ENCODE results near the gene CELF5.
"Not testable (repeated sequence)": the region's sequence is repeated elsewhere in the genome, so short reads cannot be mapped to it uniquely, and the experiment has no call there.

CELF5 gene

GRCh38 chr19:3186160-3186688 is 38.2 kb upstream of the CELF5 start:
- in situ Hi-C loops (cut with HindIII; ENCODE audit: low pct_unique_long_range_greater_than_20kb, low sequenced_read_pairs): no loop called here
- no peak for TF ChIP-seq JUND (IDR thresholded peaks at IDR 0.05; ENCODE audit: low read depth)
- no peak for DNase-seq (ENCODE audit: low read depth in 1 of 2, low spot score in 1 of 2)

- in situ Hi-C loops (cut with HindIII; ENCODE audit: low pct_unique_long_range_greater_than_20kb, low sequenced_read_pairs): no loop called here
- DNase-seq (ENCODE audit: low read depth in 1 of 2, low spot score in 1 of 2): no peak
- no peak for TF ChIP-seq JUND (IDR thresholded peaks at IDR 0.05; ENCODE audit: low read depth)
Measured at GRCh38 chr19:3186891-3187661, 37.4 kb upstream of the CELF5 start.

GRCh38 chr19:3187662-3188511 is 36.6 kb upstream of the CELF5 start:
- no peak for DNase-seq (ENCODE audit: low read depth in 1 of 2, low spot score in 1 of 2)
- no peak for TF ChIP-seq JUND (IDR thresholded peaks at IDR 0.05; ENCODE audit: low read depth)
- in situ Hi-C loops (cut with HindIII; ENCODE audit: low pct_unique_long_range_greater_than_20kb, low sequenced_read_pairs): no loop called here

- no peak for TF ChIP-seq JUND (IDR thresholded peaks at IDR 0.05; ENCODE audit: low read depth)
- no peak for DNase-seq (ENCODE audit: low read depth in 1 of 2, low spot score in 1 of 2)
- in situ Hi-C loops (cut with HindIII; ENCODE audit: low pct_unique_long_range_greater_than_20kb, low sequenced_read_pairs): no loop called here
Measured at GRCh38 chr19:3188627-3189596, 35.5 kb upstream of the CELF5 start.

GRCh38 chr19:3189702-3190469 is 34.6 kb upstream of the CELF5 start:
- in situ Hi-C loops (cut with HindIII; ENCODE audit: low pct_unique_long_range_greater_than_20kb, low sequenced_read_pairs): no loop called here
- DNase-seq (ENCODE audit: low read depth in 1 of 2, low spot score in 1 of 2): no peak
- no peak for TF ChIP-seq JUND (IDR thresholded peaks at IDR 0.05; ENCODE audit: low read depth)

GRCh38 chr19:3190470-3190770 is 34.0 kb upstream of the CELF5 start:
- TF ChIP-seq JUND (IDR thresholded peaks at IDR 0.05; ENCODE audit: low read depth): no peak
- in situ Hi-C loops (cut with HindIII; ENCODE audit: low pct_unique_long_range_greater_than_20kb, low sequenced_read_pairs): no loop called here
- DNase-seq (ENCODE audit: low read depth in 1 of 2, low spot score in 1 of 2): no peak

GRCh38 chr19:3190921-3191805 is 33.3 kb upstream of the CELF5 start:
- no peak for TF ChIP-seq JUND (IDR thresholded peaks at IDR 0.05; ENCODE audit: low read depth)
- in situ Hi-C loops (cut with HindIII; ENCODE audit: low pct_unique_long_range_greater_than_20kb, low sequenced_read_pairs): no loop called here
- no peak for DNase-seq (ENCODE audit: low read depth in 1 of 2, low spot score in 1 of 2)

- DNase-seq (ENCODE audit: low read depth in 1 of 2, low spot score in 1 of 2); in situ Hi-C loops (cut with HindIII; ENCODE audit: low pct_unique_long_range_greater_than_20kb, low sequenced_read_pairs): not testable (repeated sequence)
Measured at GRCh38 chr19:3191806-3192104, 32.7 kb upstream of the CELF5 start.

GRCh38 chr19:3192228-3192635 is 32.2 kb upstream of the CELF5 start:
- no peak for DNase-seq (ENCODE audit: low read depth in 1 of 2, low spot score in 1 of 2)
- TF ChIP-seq JUND (IDR thresholded peaks at IDR 0.05; ENCODE audit: low read depth): no peak
- in situ Hi-C loops (cut with HindIII; ENCODE audit: low pct_unique_long_range_greater_than_20kb, low sequenced_read_pairs): no loop called here

- in situ Hi-C loops (cut with HindIII; ENCODE audit: low pct_unique_long_range_greater_than_20kb, low sequenced_read_pairs): no loop called here
- TF ChIP-seq JUND (IDR thresholded peaks at IDR 0.05; ENCODE audit: low read depth): no peak
- DNase-seq (ENCODE audit: low read depth in 1 of 2, low spot score in 1 of 2): no peak
Measured at GRCh38 chr19:3192684-3193083, 31.8 kb upstream of the CELF5 start.

All from T47D (cell line).